ENCODE measurements around the gene FSIP1. TPM values are rescaled to one million over a fixed set of nuclear protein-coding genes. Genes with fewer than 3 reads are reported as not detected.

The FSIP1 gene
- total and polyA plus RNA-seq, 7 donors: 1.1 to 12.6 (median 1.4) TPM

DNA sequence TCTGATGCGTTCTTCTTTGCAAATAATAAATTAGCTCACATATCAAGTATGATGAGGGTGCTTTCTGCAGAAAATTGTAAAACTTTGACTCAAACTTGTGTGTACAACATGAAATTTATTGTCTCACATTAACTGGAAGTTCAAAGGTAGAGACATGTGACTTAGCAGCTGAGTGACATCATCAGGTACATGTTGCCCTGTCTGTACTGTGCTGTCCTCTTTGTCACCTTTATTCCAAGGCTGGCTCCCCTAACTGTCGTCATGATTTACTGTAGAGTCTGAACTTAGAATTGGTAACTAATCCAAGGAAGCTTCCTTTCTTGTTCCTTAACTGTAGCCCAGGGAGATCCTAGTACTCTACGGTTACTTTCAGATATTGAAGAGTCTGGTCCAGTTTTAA is 12.3 kb upstream of the FSIP1 start:
- Histone ChIP-seq H3K4me3 (no peak overlapping the region), H3K36me3 (no peaks in the 10 kb centered on the region), H3K27me3 (no peaks in the 10 kb centered on the region), H3K27ac (no peak overlapping the region), H3K9me3 (no peaks in the 10 kb centered on the region), H3K4me1 (no peaks in the 10 kb centered on the region)
- 77 to 78% methylated on average over 3 of the region's 3 CpGs for WGBS, 2 donors
- intact Hi-C loops (cut with DNase I): no loop called here
- DNase-seq: no peak
- TF ChIP-seq, protein P1, sequence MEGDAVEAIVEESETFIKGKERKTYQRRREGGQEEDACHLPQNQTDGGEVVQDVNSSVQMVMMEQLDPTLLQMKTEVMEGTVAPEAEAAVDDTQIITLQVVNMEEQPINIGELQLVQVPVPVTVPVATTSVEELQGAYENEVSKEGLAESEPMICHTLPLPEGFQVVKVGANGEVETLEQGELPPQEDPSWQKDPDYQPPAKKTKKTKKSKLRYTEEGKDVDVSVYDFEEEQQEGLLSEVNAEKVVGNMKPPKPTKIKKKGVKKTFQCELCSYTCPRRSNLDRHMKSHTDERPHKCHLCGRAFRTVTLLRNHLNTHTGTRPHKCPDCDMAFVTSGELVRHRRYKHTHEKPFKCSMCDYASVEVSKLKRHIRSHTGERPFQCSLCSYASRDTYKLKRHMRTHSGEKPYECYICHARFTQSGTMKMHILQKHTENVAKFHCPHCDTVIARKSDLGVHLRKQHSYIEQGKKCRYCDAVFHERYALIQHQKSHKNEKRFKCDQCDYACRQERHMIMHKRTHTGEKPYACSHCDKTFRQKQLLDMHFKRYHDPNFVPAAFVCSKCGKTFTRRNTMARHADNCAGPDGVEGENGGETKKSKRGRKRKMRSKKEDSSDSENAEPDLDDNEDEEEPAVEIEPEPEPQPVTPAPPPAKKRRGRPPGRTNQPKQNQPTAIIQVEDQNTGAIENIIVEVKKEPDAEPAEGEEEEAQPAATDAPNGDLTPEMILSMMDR (IDR thresholded peaks at IDR 0.05): no peak
- TF ChIP-seq POLR2AphosphoS5 (IDR thresholded peaks at IDR 0.05) (no peak), EP300 (IDR thresholded peaks at IDR 0.05) (no peak), POLR2A (IDR thresholded peaks at IDR 0.05) (no peak)

DNA sequence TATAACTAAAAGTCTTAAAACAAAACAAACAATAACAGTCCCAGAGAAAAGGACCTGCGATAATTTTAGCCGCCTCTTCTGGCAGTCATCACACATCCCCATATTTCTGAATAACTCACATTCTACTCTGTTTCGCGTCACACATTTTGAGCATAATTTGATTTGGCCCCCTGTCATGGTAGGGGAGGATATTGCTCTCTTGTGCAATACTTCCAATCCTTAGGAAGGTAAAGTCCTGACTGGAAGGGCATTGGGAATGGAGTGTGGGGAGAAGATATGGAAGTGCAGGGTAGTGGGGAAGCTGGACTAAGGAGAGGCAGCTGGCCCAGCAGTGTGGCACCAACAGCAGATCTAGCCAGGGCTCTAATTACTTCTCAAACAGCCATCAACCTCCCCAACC is 11.3 kb upstream of the FSIP1 start:
- intact Hi-C loops (cut with DNase I): no loop called here
- H3K4me3 ChIP-seq: no peak overlapping the region
- H3K4me1 ChIP-seq: no peaks in the 10 kb centered on the region
- 91% methylated on average over 4 of the region's 4 CpGs for WGBS, 2 donors
- TF ChIP-seq POLR2AphosphoS5 (IDR thresholded peaks at IDR 0.05): no peak
- TF ChIP-seq EP300 (IDR thresholded peaks at IDR 0.05): no peak
- TF ChIP-seq, protein P1 (IDR thresholded peaks at IDR 0.05): no peak
- TF ChIP-seq POLR2A (IDR thresholded peaks at IDR 0.05): no peak
- H3K36me3 ChIP-seq: no peaks in the 10 kb centered on the region
- H3K9me3 ChIP-seq: no peaks in the 10 kb centered on the region
- no peak for DNase-seq
- H3K27ac ChIP-seq: no peak overlapping the region
- no peaks in the 10 kb centered on the region for H3K27me3 ChIP-seq

DNA sequence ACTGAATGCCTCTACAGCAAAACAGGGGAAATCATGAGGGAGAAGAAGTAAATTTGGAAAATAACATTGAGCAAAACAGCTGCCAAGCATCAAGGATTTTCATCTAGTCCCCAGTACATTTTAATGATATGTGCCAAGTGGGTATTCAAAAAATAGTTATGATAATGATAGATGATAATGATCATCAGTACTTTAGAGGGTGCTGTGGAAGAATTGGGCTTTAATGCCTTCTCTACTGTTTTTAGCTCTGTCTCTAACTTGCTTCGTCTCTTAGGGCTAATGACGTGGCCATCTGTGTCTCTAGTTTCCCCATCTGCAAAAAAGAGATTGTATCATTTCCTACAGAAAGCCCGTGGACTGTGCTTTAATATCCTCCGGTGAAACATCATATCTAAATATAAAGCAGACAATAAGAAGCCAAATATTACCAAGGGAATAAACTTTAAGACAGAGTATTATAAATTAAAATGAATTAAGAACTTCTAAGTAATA is 10.2 kb upstream of the FSIP1 start:
- Histone ChIP-seq H3K36me3 (no peaks in the 10 kb centered on the region), H3K4me1 (no peaks in the 10 kb centered on the region), H3K27ac (no peak overlapping the region), H3K9me3 (no peaks in the 10 kb centered on the region), H3K4me3 (no peak overlapping the region), H3K27me3 (no peaks in the 10 kb centered on the region)
- no peak for DNase-seq
- intact Hi-C loops (cut with DNase I): no loop called here
- no peak for TF ChIP-seq POLR2A (IDR thresholded peaks at IDR 0.05)
- no peak for TF ChIP-seq EP300 (IDR thresholded peaks at IDR 0.05)
- no peak for TF ChIP-seq POLR2AphosphoS5 (IDR thresholded peaks at IDR 0.05)
- TF ChIP-seq, protein P1 (IDR thresholded peaks at IDR 0.05): no peak
- 26 to 75% methylated on average over 4 of the region's 4 CpGs for WGBS, 2 donors

DNA sequence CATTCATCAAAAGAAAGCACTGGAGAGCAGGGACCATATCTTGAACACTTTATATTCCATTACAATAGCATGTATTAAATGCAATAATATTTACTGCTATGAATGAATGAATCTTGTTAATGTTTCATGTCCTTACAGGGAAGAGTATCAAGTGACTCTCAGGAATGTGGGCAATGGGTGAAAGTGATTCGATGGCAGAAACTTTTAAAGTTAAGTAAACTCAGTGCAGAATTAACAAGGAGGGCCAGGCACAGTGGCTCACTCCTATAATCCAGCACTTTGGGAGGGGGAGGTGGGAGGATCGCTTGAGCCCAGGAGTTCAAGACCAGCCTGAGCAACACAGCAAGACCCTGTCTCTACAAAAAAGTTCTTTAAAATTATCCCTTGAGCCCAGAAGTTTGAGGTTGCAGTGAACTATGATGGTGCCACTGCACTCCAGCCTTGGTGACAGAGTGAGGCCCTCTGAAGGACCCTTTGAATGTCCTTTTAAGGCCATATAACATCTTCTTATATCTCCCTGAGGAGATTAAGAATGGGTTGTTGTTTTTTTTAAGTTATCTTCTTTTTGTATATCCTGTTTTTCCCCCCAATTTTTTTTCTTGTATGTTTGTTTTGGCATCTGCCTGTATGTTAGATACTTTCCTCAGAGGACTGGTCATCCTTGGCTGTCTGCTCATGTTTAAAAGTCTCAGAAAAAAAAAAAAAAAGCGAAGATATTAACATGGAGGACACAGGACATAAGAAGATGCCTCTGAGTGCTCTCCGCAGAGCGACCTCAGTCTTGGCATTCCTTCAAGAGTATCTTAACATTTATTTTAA is 9.6 kb upstream of the FSIP1 start:
- DNase-seq: no peak
- no peak overlapping the region for H3K27ac ChIP-seq
- no peak overlapping the region for H3K4me3 ChIP-seq
- H3K4me1 ChIP-seq: no peaks in the 10 kb centered on the region
- 78 to 81% methylated on average over 5 of the region's 5 CpGs for WGBS, 2 donors
- intact Hi-C loops (cut with DNase I): no loop called here
- TF ChIP-seq POLR2A (IDR thresholded peaks at IDR 0.05): no peak
- no peak for TF ChIP-seq POLR2AphosphoS5 (IDR thresholded peaks at IDR 0.05)
- TF ChIP-seq, protein P1 (IDR thresholded peaks at IDR 0.05): no peak
- TF ChIP-seq EP300 (IDR thresholded peaks at IDR 0.05): no peak
- H3K36me3 ChIP-seq: no peaks in the 10 kb centered on the region
- H3K27me3 ChIP-seq: no peaks in the 10 kb centered on the region
- no peaks in the 10 kb centered on the region for H3K9me3 ChIP-seq

Measured in sigmoid colon (tissue), 7 donors.